ENCODE results near the gene ISG20.

ISG20 gene

GRCh38 chr15:88657326-88658069 is 18.7 kb downstream of the ISG20 start:
- Histone ChIP-seq H3K4me1 (ENCODE audit: control insufficient read depth, insufficient read depth, low read length) (peaks cover 10% of the 10 kb centered on the region), H3K9me3 (ENCODE audit: control insufficient read depth, insufficient read depth, low read length) (no peaks in the 10 kb centered on the region), H3K9ac (ENCODE audit: low read depth, low read length) (no peak overlapping the region), H3K4me3 (ENCODE audit: low read depth, low read length) (no peak overlapping the region), H3K27ac (ENCODE audit: low read depth, low read length) (no peak overlapping the region), H3K36me3 (ENCODE audit: control insufficient read depth, insufficient read depth, low read length) (no peaks in the 10 kb centered on the region), H3K27me3 (ENCODE audit: control insufficient read depth, insufficient read depth, low read length) (no peaks in the 10 kb centered on the region)

GRCh38 chr15:88658070-88658965 is 19.5 kb downstream of the ISG20 start:
- no peaks in the 10 kb centered on the region for H3K9me3 ChIP-seq (ENCODE audit: control insufficient read depth, insufficient read depth, low read length)
- H3K36me3 ChIP-seq (ENCODE audit: control insufficient read depth, insufficient read depth, low read length): no peaks in the 10 kb centered on the region
- 0 out of 2 replicates have a peak, but pooled peaks cover 4% of the 10 kb centered on the region for H3K4me1 ChIP-seq (ENCODE audit: control insufficient read depth, insufficient read depth, low read length)
- no peaks in the 10 kb centered on the region for H3K27me3 ChIP-seq (ENCODE audit: control insufficient read depth, insufficient read depth, low read length)
- H3K9ac ChIP-seq (ENCODE audit: low read depth, low read length): no peak overlapping the region
- H3K4me3 ChIP-seq (ENCODE audit: low read depth, low read length): no peak overlapping the region
- no peak overlapping the region for H3K27ac ChIP-seq (ENCODE audit: low read depth, low read length)

- H3K9me3 ChIP-seq (ENCODE audit: control insufficient read depth, insufficient read depth, low read length): no peaks in the 10 kb centered on the region
- H3K27me3 ChIP-seq (ENCODE audit: control insufficient read depth, insufficient read depth, low read length): no peaks in the 10 kb centered on the region
- H3K27ac ChIP-seq (ENCODE audit: low read depth, low read length): no peak overlapping the region
These were observed 20.4 kb downstream of the ISG20 start for GRCh38 chr15:88658972-88659931.

GRCh38 chr15:88661041-88661700 is 22.4 kb downstream of the ISG20 start:
- Histone ChIP-seq H3K4me3 (ENCODE audit: low read depth, low read length) (no peak overlapping the region), H3K4me1 (ENCODE audit: control insufficient read depth, insufficient read depth, low read length) (0 out of 2 replicates have a peak, but pooled peaks cover 4% of the 10 kb centered on the region), H3K9me3 (ENCODE audit: control insufficient read depth, insufficient read depth, low read length) (no peaks in the 10 kb centered on the region), H3K27me3 (ENCODE audit: control insufficient read depth, insufficient read depth, low read length) (no peaks in the 10 kb centered on the region), H3K9ac (ENCODE audit: low read depth, low read length) (no peak overlapping the region), H3K27ac (ENCODE audit: low read depth, low read length) (no peak overlapping the region), H3K36me3 (ENCODE audit: control insufficient read depth, insufficient read depth, low read length) (no peaks in the 10 kb centered on the region)

More at GRCh38 chr15:88658972-88659931, 20.4 kb downstream of the ISG20 start:
- Histone ChIP-seq H3K4me3 (ENCODE audit: low read depth, low read length) (no peak overlapping the region), H3K9ac (ENCODE audit: low read depth, low read length) (no peak overlapping the region), H3K36me3 (ENCODE audit: control insufficient read depth, insufficient read depth, low read length) (no peaks in the 10 kb centered on the region), H3K4me1 (ENCODE audit: control insufficient read depth, insufficient read depth, low read length) (0 out of 2 replicates have a peak, but pooled peaks cover 4% of the 10 kb centered on the region)

GRCh38 chr15:88661761-88662556 is 23.1 kb downstream of the ISG20 start:
- Histone ChIP-seq H3K9ac (ENCODE audit: low read depth, low read length) (no peak overlapping the region), H3K9me3 (ENCODE audit: control insufficient read depth, insufficient read depth, low read length) (no peaks in the 10 kb centered on the region), H3K4me3 (ENCODE audit: low read depth, low read length) (no peak overlapping the region), H3K27me3 (ENCODE audit: control insufficient read depth, insufficient read depth, low read length) (no peaks in the 10 kb centered on the region), H3K27ac (ENCODE audit: low read depth, low read length) (no peak overlapping the region), H3K4me1 (ENCODE audit: control insufficient read depth, insufficient read depth, low read length) (0 out of 2 replicates have a peak, but pooled peaks cover 4% of the 10 kb centered on the region), H3K36me3 (ENCODE audit: control insufficient read depth, insufficient read depth, low read length) (no peaks in the 10 kb centered on the region)

DNA sequence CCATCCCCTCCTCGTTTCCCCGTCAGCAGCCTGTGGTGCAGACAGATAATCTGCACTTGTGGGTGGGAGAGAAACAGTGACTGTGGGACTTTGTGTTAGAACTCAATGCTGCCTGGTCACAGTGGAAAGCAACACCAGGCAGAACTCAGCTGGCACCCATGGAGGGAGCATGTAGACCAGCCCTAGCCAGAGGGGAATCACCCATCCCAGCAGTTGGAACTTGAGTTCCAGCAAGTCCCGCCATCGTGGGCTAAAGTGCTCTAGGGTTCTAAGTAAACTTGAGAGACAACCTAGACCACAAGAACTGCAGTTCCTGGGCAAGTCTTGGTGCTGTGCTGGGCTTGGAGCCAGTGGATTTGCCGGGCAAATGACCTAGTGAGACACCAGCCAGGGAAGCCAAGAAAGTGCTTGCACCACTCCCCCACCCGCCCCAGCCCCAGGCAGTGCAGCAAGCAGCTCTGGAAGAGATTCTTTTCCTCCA is 24.4 kb downstream of the ISG20 start:
- H3K9ac ChIP-seq (ENCODE audit: low read depth, low read length): no peak overlapping the region
- H3K4me3 ChIP-seq (ENCODE audit: low read depth, low read length): no peak overlapping the region
- no peaks in the 10 kb centered on the region for H3K27me3 ChIP-seq (ENCODE audit: control insufficient read depth, insufficient read depth, low read length)
- no peaks in the 10 kb centered on the region for H3K36me3 ChIP-seq (ENCODE audit: control insufficient read depth, insufficient read depth, low read length)
- 0 out of 2 replicates have a peak, but pooled peaks cover 4% of the 10 kb centered on the region for H3K4me1 ChIP-seq (ENCODE audit: control insufficient read depth, insufficient read depth, low read length)
- H3K9me3 ChIP-seq (ENCODE audit: control insufficient read depth, insufficient read depth, low read length): no peaks in the 10 kb centered on the region
- no peak overlapping the region for H3K27ac ChIP-seq (ENCODE audit: low read depth, low read length)

DNA sequence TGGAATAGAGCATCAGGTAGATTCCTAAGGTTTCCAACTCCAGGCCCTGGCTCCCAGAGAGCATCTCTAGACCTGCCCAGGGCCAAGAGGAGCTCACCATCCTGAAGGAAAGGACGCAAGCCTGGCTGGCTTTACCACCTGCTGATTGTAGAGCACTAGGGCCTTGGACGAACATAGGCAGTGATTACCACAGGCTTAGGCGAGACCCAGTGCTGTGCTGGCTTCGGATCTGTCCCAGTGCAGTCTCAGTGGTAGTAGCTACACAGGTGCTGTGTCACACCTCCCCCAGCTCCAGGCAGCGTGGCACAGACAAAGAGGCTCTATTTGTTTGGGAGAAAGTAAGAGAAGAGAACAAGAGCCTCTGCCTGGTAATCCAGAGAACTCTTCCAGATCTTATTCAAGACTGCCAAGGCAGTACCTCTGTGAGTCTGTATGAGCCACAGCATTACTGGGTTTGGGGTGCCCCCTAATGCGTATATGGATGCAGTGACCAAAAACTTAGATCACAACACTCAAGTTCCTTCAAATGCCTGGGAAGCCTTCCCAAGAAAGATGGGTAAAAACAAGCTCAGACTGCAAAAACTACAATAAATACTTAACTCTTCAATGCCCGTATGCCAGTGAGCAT is 25.4 kb downstream of the ISG20 start:
- Histone ChIP-seq H3K9me3 (ENCODE audit: control insufficient read depth, insufficient read depth, low read length) (no peaks in the 10 kb centered on the region), H3K36me3 (ENCODE audit: control insufficient read depth, insufficient read depth, low read length) (no peaks in the 10 kb centered on the region), H3K4me3 (ENCODE audit: low read depth, low read length) (no peak overlapping the region), H3K27me3 (ENCODE audit: control insufficient read depth, insufficient read depth, low read length) (no peaks in the 10 kb centered on the region), H3K27ac (ENCODE audit: low read depth, low read length) (no peak overlapping the region), H3K9ac (ENCODE audit: low read depth, low read length) (no peak overlapping the region), H3K4me1 (ENCODE audit: control insufficient read depth, insufficient read depth, low read length) (no peaks in the 10 kb centered on the region)

DNA sequence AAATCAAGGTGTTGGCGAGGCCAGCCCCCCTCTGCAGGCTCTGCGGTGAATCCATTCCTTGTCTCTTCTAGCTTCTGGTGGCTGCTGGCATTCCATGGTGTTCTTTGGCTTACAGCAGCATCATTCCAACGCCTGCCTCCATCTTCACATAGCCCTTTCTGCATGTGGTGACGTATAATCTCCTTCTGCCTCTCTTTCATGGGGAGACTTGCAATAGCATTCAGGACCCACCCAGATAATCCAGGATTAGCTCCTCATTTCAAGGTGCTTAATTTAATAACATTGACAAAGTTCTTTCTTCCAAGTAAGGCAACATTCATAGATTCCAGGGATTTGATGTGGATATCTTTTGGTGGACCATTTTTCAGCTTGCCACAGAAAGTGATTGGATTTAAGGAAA is 35.8 kb downstream of the ISG20 start:
- no peak overlapping the region for H3K4me3 ChIP-seq (ENCODE audit: low read depth, low read length)
- no peaks in the 10 kb centered on the region for H3K4me1 ChIP-seq (ENCODE audit: control insufficient read depth, insufficient read depth, low read length)
- no peak overlapping the region for H3K9ac ChIP-seq (ENCODE audit: low read depth, low read length)
- H3K9me3 ChIP-seq (ENCODE audit: control insufficient read depth, insufficient read depth, low read length): no peaks in the 10 kb centered on the region
- H3K36me3 ChIP-seq (ENCODE audit: control insufficient read depth, insufficient read depth, low read length): no peaks in the 10 kb centered on the region
- H3K27ac ChIP-seq (ENCODE audit: low read depth, low read length): no peak overlapping the region
- H3K27me3 ChIP-seq (ENCODE audit: control insufficient read depth, insufficient read depth, low read length): no peaks in the 10 kb centered on the region

- no peaks in the 10 kb centered on the region for H3K36me3 ChIP-seq (ENCODE audit: control insufficient read depth, insufficient read depth, low read length)
- no peaks in the 10 kb centered on the region for H3K4me1 ChIP-seq (ENCODE audit: control insufficient read depth, insufficient read depth, low read length)
- H3K4me3 ChIP-seq (ENCODE audit: low read depth, low read length): no peak overlapping the region
- no peak overlapping the region for H3K9ac ChIP-seq (ENCODE audit: low read depth, low read length)
- no peaks in the 10 kb centered on the region for H3K9me3 ChIP-seq (ENCODE audit: control insufficient read depth, insufficient read depth, low read length)
- H3K27me3 ChIP-seq (ENCODE audit: control insufficient read depth, insufficient read depth, low read length): no peaks in the 10 kb centered on the region
- no peak overlapping the region for H3K27ac ChIP-seq (ENCODE audit: low read depth, low read length)
These were observed 39.9 kb downstream of the ISG20 start for GRCh38 chr15:88678755-88679154.

All from HUES48 (cell line).